B cell (primary cell): ENCODE results near the gene KDELR3. TPM values are rescaled to one million over a fixed set of nuclear protein-coding genes. Genes with fewer than 3 reads are reported as not detected.
"Not testable (repeated sequence)": the region's sequence is repeated elsewhere in the genome, so short reads cannot be mapped to it uniquely, and the experiment has no call there.

Source experiments
- ATAC-seq: fragments of 200-7000 bp; cut with Tn5 transposase; one replicate; pipeline ENCODE4 v1.10.0; 2021; ENCODE audit warnings: low read depth, mild to moderate bottlenecking, moderate number of reproducible peaks, moderate library complexity
- CTCF ChIA-PET: fragments of 350-600 bp; sonication (Branson Sonifier 250); formaldehyde crosslinking; loops from one replicate; lab custom pipeline; 2021; ENCODE audit warnings: antibody characterized with exemption, inconsistent platforms; lab: Charles Lee
- POLR2A ChIA-PET: fragments of 350-600 bp; sonication (Branson Sonifier 250); formaldehyde crosslinking; loops from one replicate; lab custom pipeline; 2021; ENCODE audit warnings: antibody characterized with exemption; lab: Charles Lee
- DNase-seq: peaks from one replicate; pipeline ENCODE4 v3.0.0; 2013
- H2AFZ ChIP-seq: 2 replicates; pipeline ENCODE4 v1.6.1; 2012; ENCODE audit warnings: mild to moderate bottlenecking, low read depth, low read length; ENCODE audit not compliant: insufficient read depth, poor library complexity, severe bottlenecking
- H3K27ac ChIP-seq, 2 donors: 1 replicate in 1 of 2; 2 replicates in 1 of 2; pipeline ENCODE4 v1.5.1; 2012 to 2013; ENCODE audit warnings: low read length in 2 of 2, mild to moderate bottlenecking in 2 of 2, moderate library complexity in 1 of 2
- H3K27me3 ChIP-seq, 4 experiments: fragments of 200-600 bp in 1 of 4; sonication (generic) in 1 of 4; replicated peaks in 1 of 4; 1 replicate in 2 of 4; 2 replicates in 2 of 4; pipeline versions ENCODE4 v1.6.1 to v1.7.0; 2013 to 2016; ENCODE audit warnings: low read length in 3 of 4, mild to moderate bottlenecking in 2 of 4, mixed read lengths in 1 of 4, moderate library complexity in 1 of 4; ENCODE audit not compliant: insufficient read depth in 4 of 4, control insufficient read depth in 3 of 4; ENCODE audit errors: control extremely low read depth in 1 of 4
- H3K36me3 ChIP-seq, 2 experiments: replicated peaks in 1 of 2; 1 replicate in 1 of 2; 2 replicates in 1 of 2; pipeline versions ENCODE4 v1.6.1 to v1.7.1; 2013; ENCODE audit warnings: low read length in 1 of 2; ENCODE audit not compliant: insufficient read depth in 2 of 2, control insufficient read depth in 1 of 2; ENCODE audit errors: control extremely low read depth in 1 of 2, extremely low read depth in 1 of 2
- H3K4me1 ChIP-seq, 2 donors: fragments of 200-600 bp in 1 of 2; sonication (generic) in 1 of 2; 1 replicate in 1 of 2; 2 replicates in 1 of 2; pipeline versions ENCODE4 v1.5.1 to v1.6.1; 2013 to 2017; ENCODE audit warnings: low read length in 2 of 2; ENCODE audit not compliant: control insufficient read depth in 2 of 2, insufficient read depth in 2 of 2
- H3K4me2 ChIP-seq: replicated peaks from 2 replicates; pipeline ENCODE3; 2012; ENCODE audit warnings: mild to moderate bottlenecking, low read depth, low read length; ENCODE audit not compliant: poor library complexity, severe bottlenecking
- H3K4me3 ChIP-seq, 5 experiments: fragments of 200-600 bp in 1 of 5; sonication (generic) in 1 of 5; 1 replicate in 3 of 5; 2 replicates in 2 of 5; pipeline versions ENCODE4 v1.5.1 to v1.7.0; 2011 to 2016; ENCODE audit warnings: low read length in 4 of 5, mild to moderate bottlenecking in 4 of 5, low read depth in 2 of 5, control low read depth in 1 of 5, moderate library complexity in 1 of 5; ENCODE audit not compliant: insufficient read depth in 1 of 5; ENCODE audit errors: control extremely low read depth in 1 of 5, extremely low read depth in 1 of 5
- H3K79me2 ChIP-seq: fragments of 200-600 bp; sonication (generic); one replicate; pipeline ENCODE4 v1.6.0; 2016; ENCODE audit warnings: low read length; ENCODE audit not compliant: control insufficient read depth, insufficient read depth
- H3K9ac ChIP-seq: fragments of 200-600 bp; sonication (generic); 2 replicates; pipeline ENCODE4 v1.6.1; 2017; ENCODE audit warnings: mild to moderate bottlenecking, low read length, moderate library complexity
- H3K9me3 ChIP-seq, 3 donors: one replicate each; pipeline versions ENCODE4 v1.6.1 to v1.7.1; 2013; ENCODE audit warnings: low read length in 2 of 3; ENCODE audit not compliant: control insufficient read depth in 2 of 3, insufficient read depth in 1 of 3; ENCODE audit errors: control extremely low read depth in 1 of 3
- H4K20me1 ChIP-seq: 2 replicates; pipeline ENCODE4 v1.6.0; 2012; ENCODE audit warnings: mild to moderate bottlenecking, low read length; ENCODE audit not compliant: insufficient read depth, control insufficient read depth, poor library complexity, severe bottlenecking
- H3K27ac Mint-ChIP-seq: one replicate; pipeline ENCODE4 v1.8.0; 2021; ENCODE audit warnings: mixed read lengths
- H3K27me3 Mint-ChIP-seq: one replicate; pipeline ENCODE4 v1.8.0; 2021; ENCODE audit warnings: mixed read lengths
- H3K4me1 Mint-ChIP-seq: one replicate; pipeline ENCODE4 v1.8.0; 2021; ENCODE audit warnings: mixed read lengths
- H3K4me3 Mint-ChIP-seq: one replicate; pipeline ENCODE4 v1.8.0; 2021; ENCODE audit warnings: mixed read lengths
- H3K9me3 Mint-ChIP-seq: one replicate; pipeline ENCODE4 v1.8.0; 2022; ENCODE audit warnings: mixed read lengths; ENCODE audit not compliant: insufficient read depth
- EZH2 ChIP-seq: IDR thresholded peaks from 2 replicates; pipeline ENCODE4 v1.6.1; 2012; ENCODE audit warnings: borderline replicate concordance, low read depth, mild to moderate bottlenecking, moderate library complexity, low read length; ENCODE audit not compliant: insufficient read depth, poor library complexity, severe bottlenecking
- WGBS: methylation state at CpG from one replicate; pipeline ENCODE4 v1.1.5; 2013; ENCODE audit warnings: missing lambda C conversion rate; ENCODE audit not compliant: insufficient coverage; 5-methylcytosine and 5-hydroxymethylcytosine counted together
- intact Hi-C: fragments of 100-400 bp; cut with micrococcal nuclease; formaldehyde crosslinking; loops from one replicate; pipeline ENCODE4 v1.10.0; 2022
- polyA plus RNA-seq: library from polyadenylated mRNA; depleted of rRNA; stranded (reverse); fragments of >200 nt; gene quantifications from 2 replicates; pipeline ENCODE4 v1.2.3, GENCODE V29; 2012
- total RNA-seq, 2 donors: library from RNA; stranded (reverse); fragments of 120-200 nt in 1 of 2; gene quantifications; 1 replicate in 1 of 2; 2 replicates in 1 of 2; pipeline versions ENCODE4 v1.2.3 to v1.2.4, GENCODE V29; 2013 to 2022
- TF ChIP-seq, protein P1 (sequence below): fragments of 200-600 bp; IDR thresholded peaks from one replicate; pipeline ENCODE4 v1.8.0; 2022; ENCODE audit warnings: antibody characterized with exemption, mild to moderate bottlenecking

The KDELR3 gene
- total and polyA plus RNA-seq, 2 donors (not counting 1 experiment from before 2014, with no cell fraction given), result not detected

DNA sequence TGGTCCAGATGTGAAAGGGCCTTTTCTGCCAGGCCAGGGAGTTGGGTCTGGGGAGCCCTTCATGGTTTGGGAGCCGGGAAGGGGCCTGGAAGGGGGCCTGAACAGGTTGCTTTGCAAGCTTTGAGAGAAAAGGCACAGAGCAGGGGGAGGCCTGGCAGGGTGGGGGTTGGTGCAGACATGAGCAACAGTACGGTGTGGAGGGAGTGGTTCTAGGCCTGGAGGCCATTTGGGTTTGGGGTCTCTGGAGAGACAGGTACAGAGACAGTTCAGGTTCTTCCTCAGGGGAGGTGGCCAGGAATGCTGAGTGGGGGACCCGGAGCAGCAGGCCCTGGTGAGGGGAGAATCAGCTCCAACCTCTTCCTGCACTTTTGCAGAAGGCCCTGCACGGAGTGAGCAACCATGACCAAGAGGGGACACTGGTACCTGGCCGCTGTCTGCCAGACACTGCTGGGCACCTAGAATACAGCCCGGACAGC, 1.4 kb downstream of the KDELR3 start:
- Histone ChIP-seq H2AFZ (no peak overlapping the region), H3K9ac (no peak overlapping the region), H3K9me3 (peaks cover 0 to 11% (median 0%) of the 10 kb centered on the region in 3 donors), H3K79me2 (no peaks in the 10 kb centered on the region), H3K27ac (no peak overlapping the region), H3K4me2 (no peak overlapping the region), H4K20me1 (no peaks in the 10 kb centered on the region), H3K27me3 (peaks cover 0 to 38% (median 20%) of the 10 kb centered on the region in 4 experiments), H3K4me3 (no peak overlapping the region), H3K4me1 (peaks cover 10 to 15% of the 10 kb centered on the region in 2 donors), H3K36me3 (no peaks in the 10 kb centered on the region)
- WGBS, result 98% methylated on average over 5 of the region's 6 CpGs
- H3K4me1 Mint-ChIP-seq, result peaks cover 12% of the 10 kb centered on the region
- no peak for ATAC-seq
- CTCF ChIA-PET, result no interaction called here
- H3K27me3 Mint-ChIP-seq, result peaks cover 30% of the 10 kb centered on the region
- H3K9me3 Mint-ChIP-seq, result no peaks in the 10 kb centered on the region
- no peak overlapping the region for H3K27ac Mint-ChIP-seq
- no peak for DNase-seq
- TF ChIP-seq, protein P1, sequence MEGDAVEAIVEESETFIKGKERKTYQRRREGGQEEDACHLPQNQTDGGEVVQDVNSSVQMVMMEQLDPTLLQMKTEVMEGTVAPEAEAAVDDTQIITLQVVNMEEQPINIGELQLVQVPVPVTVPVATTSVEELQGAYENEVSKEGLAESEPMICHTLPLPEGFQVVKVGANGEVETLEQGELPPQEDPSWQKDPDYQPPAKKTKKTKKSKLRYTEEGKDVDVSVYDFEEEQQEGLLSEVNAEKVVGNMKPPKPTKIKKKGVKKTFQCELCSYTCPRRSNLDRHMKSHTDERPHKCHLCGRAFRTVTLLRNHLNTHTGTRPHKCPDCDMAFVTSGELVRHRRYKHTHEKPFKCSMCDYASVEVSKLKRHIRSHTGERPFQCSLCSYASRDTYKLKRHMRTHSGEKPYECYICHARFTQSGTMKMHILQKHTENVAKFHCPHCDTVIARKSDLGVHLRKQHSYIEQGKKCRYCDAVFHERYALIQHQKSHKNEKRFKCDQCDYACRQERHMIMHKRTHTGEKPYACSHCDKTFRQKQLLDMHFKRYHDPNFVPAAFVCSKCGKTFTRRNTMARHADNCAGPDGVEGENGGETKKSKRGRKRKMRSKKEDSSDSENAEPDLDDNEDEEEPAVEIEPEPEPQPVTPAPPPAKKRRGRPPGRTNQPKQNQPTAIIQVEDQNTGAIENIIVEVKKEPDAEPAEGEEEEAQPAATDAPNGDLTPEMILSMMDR, result no peak
- TF ChIP-seq EZH2, result no peak
- POLR2A ChIA-PET, result interaction anchor here (0.6 to 0.7 kb wide), 2 partner anchors 9 to 16 kb away, joined by 3 to 4 read pairs; no protein-coding TSS in a partner anchor
- intact Hi-C loops, result no loop called here
- H3K4me3 Mint-ChIP-seq, result no peak overlapping the region

DNA sequence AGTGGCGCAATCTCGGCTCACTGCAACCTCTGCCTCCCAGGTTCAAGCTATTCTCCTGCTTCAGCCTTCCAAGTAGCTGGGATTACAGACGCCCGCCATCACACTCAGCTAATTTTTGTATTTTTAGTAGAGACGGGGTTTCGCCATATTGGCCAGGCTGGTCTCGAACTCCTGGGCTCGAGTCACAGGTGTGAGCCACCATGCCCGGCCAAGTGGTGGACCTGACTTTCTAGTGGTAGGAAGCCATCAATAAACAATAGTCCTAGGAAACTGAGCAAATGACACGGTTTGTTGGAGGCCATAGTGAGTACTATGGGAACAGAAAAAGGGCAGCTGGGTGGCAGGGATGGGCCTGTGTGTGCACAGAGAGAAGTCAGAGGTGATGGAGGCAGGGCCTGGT, 2.3 kb downstream of the KDELR3 start:
- H3K79me2 ChIP-seq, H3K4me3 Mint-ChIP-seq, H3K36me3 ChIP-seq, H3K9me3 Mint-ChIP-seq, intact Hi-C loops, H3K9ac ChIP-seq, H3K27ac Mint-ChIP-seq, ATAC-seq, H4K20me1 ChIP-seq, H2AFZ ChIP-seq, H3K4me3 ChIP-seq, DNase-seq, H3K4me2 ChIP-seq, CTCF ChIA-PET, H3K27ac ChIP-seq: not testable (repeated sequence)
- Mint-ChIP-seq H3K27me3 (peaks cover 30% of the 10 kb centered on the region), H3K4me1 (peaks cover 12% of the 10 kb centered on the region)
- Histone ChIP-seq H3K4me1 (peaks cover 10 to 15% of the 10 kb centered on the region in 2 donors), H3K27me3 (peaks cover 0 to 37% (median 19%) of the 10 kb centered on the region in 4 experiments), H3K9me3 (peaks cover 0 to 11% (median 0%) of the 10 kb centered on the region in 3 donors)
- POLR2A ChIA-PET, result interaction anchor here (0.6 kb wide), 1 partner anchor 31 kb away, joined by 3 read pairs; no protein-coding TSS in a partner anchor
- WGBS, result 94% methylated on average over 6 of the region's 10 CpGs
